Upper lobe of right lung (tissue), 1 donor: Measurements from ENCODE around the gene RBM20. TPM values are rescaled to one million over a fixed set of nuclear protein-coding genes. Genes with fewer than 3 reads are reported as not detected.

Experiments used
- ATAC-seq: fragments of 200-7000 bp; cut with Tn5 transposase; one replicate; pipeline ENCODE4 v1.9.1; 2020; ENCODE audit warnings: mild to moderate bottlenecking, moderate library complexity
- DNase-seq: peaks from one replicate; pipeline ENCODE4 v3.0.0-alpha.2; 2020
- H3K27ac ChIP-seq: fragments of 200-600 bp; one replicate; pipeline ENCODE4 v1.8.0; 2022
- H3K27me3 ChIP-seq: fragments of 200-600 bp; one replicate; pipeline ENCODE4 v1.8.0; 2022; ENCODE audit warnings: mild to moderate bottlenecking
- H3K36me3 ChIP-seq: fragments of 200-600 bp; one replicate; pipeline ENCODE4 v1.8.0; 2022
- H3K4me1 ChIP-seq: fragments of 200-600 bp; one replicate; pipeline ENCODE4 v1.8.0; 2022
- H3K4me3 ChIP-seq: fragments of 200-600 bp; one replicate; pipeline ENCODE4 v1.8.0; 2022; ENCODE audit warnings: mild to moderate bottlenecking
- H3K9me3 ChIP-seq: fragments of 200-600 bp; one replicate; pipeline ENCODE4 v1.8.0; 2022
- CTCF ChIP-seq: fragments of 200-600 bp; IDR thresholded peaks from one replicate; pipeline ENCODE4 v1.8.0; 2022; ENCODE audit warnings: antibody characterized with exemption
- intact Hi-C: fragments of 100-400 bp; cut with DNase I; formaldehyde crosslinking; loops from one replicate; pipeline ENCODE4 v1.11.0; 2022
- total RNA-seq: library from RNA; stranded (reverse); fragmentation: NEBNext Ultra II Directional; extraction: Animal tissue kit (Norgen Biotek cat#: 25700); gene quantifications from one replicate; pipeline ENCODE4 v1.2.1, GENCODE V29; 2021
- donor health status: DM: no; HTN: yes; CAD: no; lungs with severe emphysema.

Gene RBM20
- total RNA-seq, 1 donor from 2014 or later = 0.41 TPM

- no peak for TF ChIP-seq CTCF
- Histone ChIP-seq H3K36me3 (no peaks in the 10 kb centered on the region), H3K4me3 (no peak overlapping the region), H3K9me3 (no peaks in the 10 kb centered on the region), H3K27me3 (peaks cover 22% of the 10 kb centered on the region), H3K27ac (no peak overlapping the region), H3K4me1 (no peaks in the 10 kb centered on the region)
- ATAC-seq = no peak
- intact Hi-C loops = no loop called here
- DNase-seq = no peak
These were observed 43.3 kb downstream of the RBM20 start for GRCh38 chr10:110687400-110687799.

GRCh38 chr10:110691139-110691538, 47.0 kb downstream of the RBM20 start:
- Histone ChIP-seq H3K4me1 (no peaks in the 10 kb centered on the region), H3K9me3 (no peaks in the 10 kb centered on the region), H3K27ac (no peak overlapping the region), H3K27me3 (peaks cover under 1% of the 10 kb centered on the region), H3K36me3 (no peaks in the 10 kb centered on the region), H3K4me3 (no peak overlapping the region)
- ATAC-seq (no peak), DNase-seq (no peak)
- no peak for TF ChIP-seq CTCF
- intact Hi-C loops = no loop called here

GRCh38 chr10:110694263-110694662, 50.1 kb downstream of the RBM20 start:
- H3K27me3 ChIP-seq = no peaks in the 10 kb centered on the region
- no peak for TF ChIP-seq CTCF
- ATAC-seq = no peak
- no peaks in the 10 kb centered on the region for H3K9me3 ChIP-seq
- H3K27ac ChIP-seq = no peak overlapping the region
- intact Hi-C loops = no loop called here
- no peaks in the 10 kb centered on the region for H3K4me1 ChIP-seq
- H3K4me3 ChIP-seq = no peak overlapping the region
- no peak for DNase-seq
- no peaks in the 10 kb centered on the region for H3K36me3 ChIP-seq

- no peak for TF ChIP-seq CTCF
- Histone ChIP-seq H3K4me3 (no peak overlapping the region), H3K27ac (no peak overlapping the region), H3K9me3 (no peaks in the 10 kb centered on the region), H3K4me1 (no peaks in the 10 kb centered on the region), H3K36me3 (no peaks in the 10 kb centered on the region), H3K27me3 (no peaks in the 10 kb centered on the region)
- DNase-seq = no peak
- intact Hi-C loops = no loop called here
- no peak for ATAC-seq
These were observed 50.8 kb downstream of the RBM20 start for GRCh38 chr10:110694820-110695538.

- Histone ChIP-seq H3K27ac (no peak overlapping the region), H3K9me3 (no peaks in the 10 kb centered on the region), H3K36me3 (no peaks in the 10 kb centered on the region), H3K4me1 (no peaks in the 10 kb centered on the region), H3K4me3 (no peak overlapping the region), H3K27me3 (no peaks in the 10 kb centered on the region)
- intact Hi-C loops = no loop called here
- DNase-seq (no peak), ATAC-seq (no peak)
- no peak for TF ChIP-seq CTCF
These were observed 51.4 kb downstream of the RBM20 start for GRCh38 chr10:110695539-110695886.

GRCh38 chr10:110696436-110696835, 52.3 kb downstream of the RBM20 start:
- Histone ChIP-seq H3K4me1 (no peaks in the 10 kb centered on the region), H3K27ac (no peak overlapping the region), H3K9me3 (no peaks in the 10 kb centered on the region), H3K36me3 (no peaks in the 10 kb centered on the region), H3K4me3 (no peak overlapping the region), H3K27me3 (no peaks in the 10 kb centered on the region)
- ATAC-seq = no peak
- DNase-seq = no peak
- intact Hi-C loops = no loop called here
- TF ChIP-seq CTCF = no peak
